Neural cell (in vitro differentiated cells): ENCODE measurements around the gene CALY. TPM values are rescaled to one million over a fixed set of nuclear protein-coding genes. Genes with fewer than 3 reads are reported as not detected.

Experiments
- H2AFZ ChIP-seq: fragments of 200-600, 300-800 bp; sonication (generic), shearing (Covaris generic); 2 replicates; pipeline ENCODE4 v1.6.0; 2014; ENCODE audit warnings: low read depth, mild to moderate bottlenecking, antibody characterized with exemption, low read length, moderate library complexity
- H3F3A ChIP-seq: fragments of 200-600 bp; shearing (Covaris generic); 2 replicates; pipeline ENCODE4 v1.6.1; 2016; ENCODE audit warnings: mild to moderate bottlenecking, moderate library complexity, mixed read lengths, antibody characterized with exemption, low read length; ENCODE audit not compliant: insufficient read depth, poor library complexity, severe bottlenecking
- H3K27ac ChIP-seq: fragments of 200-600, 300-800 bp; sonication (generic), shearing (Covaris generic); 2 replicates; pipeline ENCODE4 v1.5.1; 2014; ENCODE audit warnings: mild to moderate bottlenecking, low read length, moderate library complexity
- H3K27me3 ChIP-seq: fragments of 300-800, 200-600 bp; sonication (generic), shearing (Covaris generic); 2 replicates; pipeline ENCODE4 v1.6.0; 2014; ENCODE audit warnings: mild to moderate bottlenecking, low read depth, low read length, moderate library complexity; ENCODE audit not compliant: insufficient read depth
- H3K36me3 ChIP-seq: fragments of 300-800, 200-600 bp; sonication (generic), shearing (Covaris generic); 2 replicates; pipeline ENCODE4 v1.5.1; 2014; ENCODE audit warnings: mild to moderate bottlenecking, antibody characterized with exemption, low read length, moderate library complexity; ENCODE audit not compliant: insufficient read depth
- H3K4me2 ChIP-seq: fragments of 300-800, 200-600 bp; sonication (generic), shearing (Covaris generic); 2 replicates; pipeline ENCODE4 v1.6.0; 2014; ENCODE audit warnings: mild to moderate bottlenecking, low read length
- H3K4me3 ChIP-seq: fragments of 300-800, 200-600 bp; sonication (generic), shearing (Covaris generic); 2 replicates; pipeline ENCODE4 v1.5.1; 2014; ENCODE audit warnings: mild to moderate bottlenecking, low read length, moderate library complexity
- H3K79me2 ChIP-seq: fragments of 200-600 bp; shearing (Covaris generic); replicated peaks from 2 replicates; pipeline ENCODE4 v1.6.0; 2014; ENCODE audit warnings: mild to moderate bottlenecking, low read length, moderate library complexity; ENCODE audit not compliant: insufficient read depth
- H3K9ac ChIP-seq: fragments of 300-800, 200-600 bp; sonication (generic), shearing (Covaris generic); 2 replicates; pipeline ENCODE4 v1.6.1; 2016; ENCODE audit warnings: mild to moderate bottlenecking, low read length, mixed read lengths
- H3K9me2 ChIP-seq: fragments of 200-600 bp; shearing (Covaris generic); 2 replicates; pipeline ENCODE4 v1.6.1; 2016; ENCODE audit warnings: mild to moderate bottlenecking, low read length, mixed read lengths; ENCODE audit not compliant: insufficient read depth
- H3K9me3 ChIP-seq: fragments of 200-600, 300-800 bp; sonication (generic), shearing (Covaris generic); 2 replicates; pipeline ENCODE4 v1.6.1; 2016; ENCODE audit warnings: mild to moderate bottlenecking, mixed run types, low read length, moderate library complexity, mixed read lengths
- H4K20me1 ChIP-seq: fragments of 200-600 bp; shearing (Covaris generic); 2 replicates; pipeline ENCODE4 v1.6.1; 2016; ENCODE audit warnings: mild to moderate bottlenecking, mixed run types; ENCODE audit not compliant: insufficient read depth
- CTCF ChIP-seq: fragments of 450-650 bp; IDR thresholded peaks from 2 replicates; pipeline ENCODE4 v1.5.1; 2014; ENCODE audit warnings: antibody characterized with exemption, mild to moderate bottlenecking, moderate library complexity; ENCODE audit not compliant: poor library complexity, severe bottlenecking
- EP300 ChIP-seq: fragments of 450-650 bp; conservative IDR thresholded peaks from 2 replicates; pipeline ENCODE4 v1.6.1; 2014; ENCODE audit warnings: antibody characterized with exemption, mild to moderate bottlenecking, moderate library complexity; ENCODE audit not compliant: poor library complexity, severe bottlenecking
- EZH2 ChIP-seq: fragments of 200-600, 300-800 bp; shearing (Covaris generic), sonication (generic); IDR thresholded peaks from 2 replicates; pipeline ENCODE4 v1.6.1; 2014; ENCODE audit warnings: antibody characterized with exemption, low read length, borderline replicate concordance, mild to moderate bottlenecking; ENCODE audit not compliant: insufficient read depth, poor library complexity, severe bottlenecking
- MXI1 ChIP-seq: fragments of 450-650 bp; conservative IDR thresholded peaks from 2 replicates; pipeline ENCODE4 v1.6.1; 2014; ENCODE audit warnings: antibody characterized with exemption, mild to moderate bottlenecking; ENCODE audit not compliant: poor library complexity, severe bottlenecking
- POLR2AphosphoS5 ChIP-seq: IDR thresholded peaks from 2 replicates; pipeline ENCODE4 v1.6.1; 2012
- RAD21 ChIP-seq: fragments of 450-650 bp; conservative IDR thresholded peaks from 2 replicates; pipeline ENCODE4 v1.6.1; 2014; ENCODE audit warnings: antibody characterized with exemption, mild to moderate bottlenecking, moderate library complexity
- REST ChIP-seq: IDR thresholded peaks from 2 replicates; pipeline ENCODE4 v1.6.1; 2012; ENCODE audit warnings: borderline replicate concordance
- SMC3 ChIP-seq: fragments of 450-650 bp; conservative IDR thresholded peaks from 2 replicates; pipeline ENCODE4 v1.6.1; 2014; ENCODE audit warnings: antibody characterized with exemption, mild to moderate bottlenecking, moderate library complexity; ENCODE audit not compliant: poor library complexity
- TAF1 ChIP-seq: IDR thresholded peaks from 2 replicates; pipeline ENCODE4 v1.6.1; 2012; ENCODE audit warnings: low read depth
- polyA plus RNA-seq: library from polyadenylated mRNA; depleted of rRNA; stranded (reverse); fragments of >200 nt; gene quantifications from 2 replicates; pipeline ENCODE4 v1.2.3, GENCODE V29; 2014

Gene CALY
- polyA plus RNA-seq, 1 donor from 2014 or later: 3.7 TPM

GRCh38 chr10:133279326-133280226 is 57.1 kb downstream of the CALY start:
- no peaks in the 10 kb centered on the region for H3K79me2 ChIP-seq
- H3K9me3 ChIP-seq: no peaks in the 10 kb centered on the region
- no peak overlapping the region for H3K4me3 ChIP-seq
- no peak overlapping the region for H3K27ac ChIP-seq
- no peaks in the 10 kb centered on the region for H3F3A ChIP-seq
- peaks cover 10% of the 10 kb centered on the region for H3K27me3 ChIP-seq
- H2AFZ ChIP-seq: no peak overlapping the region
- H3K9ac ChIP-seq: no peak overlapping the region
- TF ChIP-seq EP300 (no peak), RAD21 (no peak)
- no peak overlapping the region for H3K4me2 ChIP-seq
- no peaks in the 10 kb centered on the region for H4K20me1 ChIP-seq
- H3K9me2 ChIP-seq: no peaks in the 10 kb centered on the region
- no peaks in the 10 kb centered on the region for H3K36me3 ChIP-seq

- no peaks in the 10 kb centered on the region for H3K79me2 ChIP-seq
- H3K4me2 ChIP-seq: no peak overlapping the region
- H4K20me1 ChIP-seq: no peaks in the 10 kb centered on the region
- no peak overlapping the region for H2AFZ ChIP-seq
- H3K9me2 ChIP-seq: no peaks in the 10 kb centered on the region
- no peaks in the 10 kb centered on the region for H3K36me3 ChIP-seq
- H3K27ac ChIP-seq: no peak overlapping the region
- no peak overlapping the region for H3K9ac ChIP-seq
- H3F3A ChIP-seq: no peaks in the 10 kb centered on the region
- no peak overlapping the region for H3K4me3 ChIP-seq
- peaks cover 10% of the 10 kb centered on the region for H3K27me3 ChIP-seq
- TF ChIP-seq POLR2AphosphoS5 (no peak), TAF1 (no peak), REST (no peak), CTCF (no peak), EZH2 (no peak), EP300 (no peak), SMC3 (no peak), MXI1 (no peak), RAD21 (no peak)
- no peaks in the 10 kb centered on the region for H3K9me3 ChIP-seq
Measured at GRCh38 chr10:133278577-133279265, 58.0 kb downstream of the CALY start.
